K562 (cell line): Measurements from ENCODE around the gene TGFBR1. TPM values are rescaled to one million over a fixed set of nuclear protein-coding genes. Genes with fewer than 3 reads are reported as not detected.

Experiments used
- GATAD2B ChIP-seq: fragments of 450-650 bp; IDR thresholded peaks from 2 replicates; pipeline ENCODE4 v1.6.1; 2017; ENCODE audit warnings: mild to moderate bottlenecking, borderline replicate concordance
- GTF2E2 ChIP-seq: fragments of 200-800 bp; sonication (Bioruptor generic); IDR thresholded peaks from 2 replicates; pipeline ENCODE4 v1.6.1; 2016; ENCODE audit warnings: missing genetic modification characterization, missing compliant biosample characterization
- HDAC6 ChIP-seq: IDR thresholded peaks from 2 replicates; pipeline ENCODE4 v1.6.1; 2012; ENCODE audit warnings: low read depth, mild to moderate bottlenecking, control low read depth, inconsistent platforms, low read length, moderate library complexity
- HSF4 ChIP-seq: fragments of 250-450 bp; sonication (Bioruptor Pico); IDR thresholded peaks from 2 replicates; pipeline ENCODE4 v2.1.2; 2022; ENCODE audit warnings: mild to moderate bottlenecking, moderate library complexity, borderline replicate concordance
- KLF10 ChIP-seq: fragments of 250-450 bp; sonication (Bioruptor Pico); IDR thresholded peaks from 2 replicates; pipeline ENCODE4 v1.6.1; 2021; ENCODE audit warnings: matching md5 sums
- KLF16 ChIP-seq: IDR thresholded peaks from 2 replicates; pipeline ENCODE4 v1.6.1; 2016; ENCODE audit warnings: antibody characterized with exemption
- MTA1 ChIP-seq: fragments of 450-650 bp; IDR thresholded peaks from 2 replicates; pipeline ENCODE4 v1.6.1; 2017; ENCODE audit warnings: borderline replicate concordance
- MYNN ChIP-seq, 2 experiments: sonication (generic); formaldehyde crosslinking in 1 of 2; IDR thresholded peaks; 2 replicates each; pipeline versions ENCODE4 v1.5.0 to v1.6.1; 2016 to 2020; ENCODE audit warnings: antibody characterized with exemption in 1 of 2, missing genetic modification reagents in 1 of 2
- NFRKB ChIP-seq: fragments of 450-650 bp; IDR thresholded peaks from 2 replicates; pipeline ENCODE4 v1.6.1; 2016; ENCODE audit warnings: low read depth
- POLR3G ChIP-seq: IDR thresholded peaks from 2 replicates; pipeline ENCODE4 v1.6.1; 2011; ENCODE audit not compliant: insufficient read length, insufficient replicate concordance; ENCODE audit errors: extremely low read depth
- PURB ChIP-seq: sonication (generic); formaldehyde crosslinking; IDR thresholded peaks from 2 replicates; pipeline ENCODE4 v1.9.0; 2021; ENCODE audit warnings: low read depth, mild to moderate bottlenecking, missing genetic modification reagents
- RCOR1 ChIP-seq, 2 experiments: IDR thresholded peaks; 2 replicates each; pipeline ENCODE4 v1.6.1; 2012; ENCODE audit warnings: low read depth in 2 of 2, low read length in 2 of 2, borderline replicate concordance in 1 of 2, improper control_type of control experiment in 1 of 2
- SMAD2 ChIP-seq: fragments of 150-350 bp; IDR thresholded peaks from 2 replicates; pipeline ENCODE4 v1.6.1; 2014; ENCODE audit warnings: low read depth, mild to moderate bottlenecking, low read length
- ZNF124 ChIP-seq: sonication (generic); formaldehyde crosslinking; IDR thresholded peaks from 2 replicates; pipeline ENCODE4 v1.8.1; 2022; ENCODE audit warnings: missing genetic modification reagents
- ZNF354B ChIP-seq: fragments of 250-450 bp; sonication (Bioruptor Pico); IDR thresholded peaks from 2 replicates; pipeline ENCODE4 v1.4.0; 2020
- polyA plus RNA-seq, 8 experiments: library from polyadenylated mRNA; depleted of rRNA in 4 of 8; stranded (reverse) in 5 of 8; unstranded in 3 of 8; fragments of >200 nt; fragmentation: Nextera tagmentation in 2 of 8; fragmentation: Illumina TruSeq in 1 of 8; extraction: Ambion mirVana in 2 of 8; extraction: Trizol in 1 of 8; gene quantifications; 2 replicates each; pipeline versions ENCODE4 v1.2.1 to v1.2.3, GENCODE V29; 2011 to 2014; ENCODE audit warnings: inconsistent platforms in 1 of 8, missing spikeins in 1 of 8
- total RNA-seq, 7 experiments: library from RNA; depleted of rRNA in 6 of 7; stranded (reverse); fragments of >200 nt in 6 of 7; fragmentation: Illumina TruSeq in 2 of 7; extraction: Trizol in 2 of 7; gene quantifications; 2 replicates each; pipeline versions ENCODE4 v1.2.1 to v1.2.3, GENCODE V29; 2011 to 2021; ENCODE audit warnings: low replicate concordance in 1 of 7
- TF ChIP-seq, protein P1 (sequence below): fragments of 250-450 bp; sonication (Bioruptor Pico); IDR thresholded peaks from 2 replicates; pipeline ENCODE4 v1.5.0; 2020; ENCODE audit warnings: mild to moderate bottlenecking, borderline replicate concordance
- TF ChIP-seq, protein P2 (sequence below), 3 experiments: fragments of 200-800 bp in 1 of 3; fragments of 250-450 bp in 1 of 3; fragments of 450-650 bp in 1 of 3; sonication (Bioruptor Pico) in 1 of 3; sonication (Bioruptor generic) in 1 of 3; formaldehyde crosslinking in 1 of 3; IDR thresholded peaks; 2 replicates each; pipeline versions ENCODE4 v1.6.1 to v1.8.0; 2016 to 2022; ENCODE audit warnings: mild to moderate bottlenecking in 2 of 3, missing genetic modification characterization in 2 of 3, missing compliant biosample characterization in 1 of 3, moderate library complexity in 1 of 3
- TF ChIP-seq, protein P3 (sequence below): IDR thresholded peaks from 2 replicates; pipeline ENCODE4 v1.6.1; 2016; ENCODE audit warnings: missing genetic modification characterization, missing compliant biosample characterization
- TF ChIP-seq, protein P4 (sequence below): fragments of 450-650 bp; formaldehyde crosslinking; IDR thresholded peaks from 2 replicates; pipeline ENCODE4 v1.4.0; 2022; ENCODE audit warnings: mild to moderate bottlenecking, moderate library complexity

Gene TGFBR1
- total and polyA plus RNA-seq, 9 of the 15 experiments (the other 6 are each of a cell fraction or from before 2014, with no cell fraction given): 15.5 to 62.4 (median 42.7) TPM

DNA sequence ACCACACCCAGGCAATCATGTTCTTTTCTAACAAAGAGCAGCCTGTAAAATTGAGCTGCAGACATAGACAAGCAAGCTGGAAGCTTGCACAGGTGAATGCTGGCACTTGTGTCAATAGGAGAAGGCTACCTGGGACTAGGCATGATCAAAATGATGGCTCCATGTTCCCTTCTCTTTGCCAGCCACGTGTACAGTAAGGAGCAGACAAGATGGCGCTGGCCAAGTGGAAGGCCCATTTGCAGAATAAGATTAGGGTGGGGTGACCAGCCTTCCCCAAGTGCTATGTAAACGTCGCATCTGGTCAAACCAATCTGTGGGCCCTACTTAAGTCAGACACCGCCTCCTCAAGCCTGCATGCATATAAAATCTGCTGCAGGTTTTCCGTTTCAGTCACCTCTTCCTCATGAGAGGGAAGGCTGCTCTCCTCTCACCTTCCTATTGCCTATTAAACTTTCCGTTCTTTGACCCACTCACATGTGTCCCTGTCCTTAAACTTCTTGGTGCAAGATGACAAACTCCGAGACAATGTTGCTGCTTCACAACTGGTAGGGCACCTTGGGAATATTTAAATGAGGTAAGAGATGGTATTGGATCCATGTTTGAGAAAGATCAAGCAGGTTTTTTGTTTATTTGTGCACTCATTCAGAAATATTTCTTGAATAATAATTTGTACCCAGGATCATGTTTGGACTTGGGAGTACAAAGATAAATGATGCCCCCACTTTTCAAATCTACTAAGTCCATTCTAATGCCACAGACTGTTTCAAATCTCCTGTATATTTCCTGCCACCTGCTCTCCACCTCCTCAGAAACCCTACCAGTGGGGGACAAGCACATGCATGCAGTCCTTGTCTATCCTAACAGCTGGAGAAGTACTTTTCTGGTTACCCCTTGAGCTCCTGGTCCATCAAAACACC lies 30.7 kb upstream of the TGFBR1 start (continued):
- TF ChIP-seq, protein P1, sequence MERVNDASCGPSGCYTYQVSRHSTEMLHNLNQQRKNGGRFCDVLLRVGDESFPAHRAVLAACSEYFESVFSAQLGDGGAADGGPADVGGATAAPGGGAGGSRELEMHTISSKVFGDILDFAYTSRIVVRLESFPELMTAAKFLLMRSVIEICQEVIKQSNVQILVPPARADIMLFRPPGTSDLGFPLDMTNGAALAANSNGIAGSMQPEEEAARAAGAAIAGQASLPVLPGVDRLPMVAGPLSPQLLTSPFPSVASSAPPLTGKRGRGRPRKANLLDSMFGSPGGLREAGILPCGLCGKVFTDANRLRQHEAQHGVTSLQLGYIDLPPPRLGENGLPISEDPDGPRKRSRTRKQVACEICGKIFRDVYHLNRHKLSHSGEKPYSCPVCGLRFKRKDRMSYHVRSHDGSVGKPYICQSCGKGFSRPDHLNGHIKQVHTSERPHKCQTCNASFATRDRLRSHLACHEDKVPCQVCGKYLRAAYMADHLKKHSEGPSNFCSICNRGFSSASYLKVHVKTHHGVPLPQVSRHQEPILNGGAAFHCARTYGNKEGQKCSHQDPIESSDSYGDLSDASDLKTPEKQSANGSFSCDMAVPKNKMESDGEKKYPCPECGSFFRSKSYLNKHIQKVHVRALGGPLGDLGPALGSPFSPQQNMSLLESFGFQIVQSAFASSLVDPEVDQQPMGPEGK (CRISPR knock-in tag): no peak
- TF ChIP-seq HSF4 (CRISPR knock-in tag) (peak; percentile 88; the same call in 1 of the 2 replicates), GATAD2B (no peak), KLF16 (no peak), KLF10 (CRISPR knock-in tag) (no peak), HDAC6 (no peak), RCOR1 (IDR thresholded peaks at IDR 0.05; ENCODE audit: borderline replicate concordance in 1 of 2, low read depth in 2 of 2, low read length in 2 of 2) (0 out of 4 replicates have a peak, but pooled peaks of 1 of the 2 experiments have one; percentile 36), POLR3G (no peak), ZNF124 (CRISPR knock-in tag) (no peak), PURB (CRISPR knock-in tag) (no peak), SMAD2 (no peak), MYNN (IDR thresholded peaks at IDR 0.05) (0 out of 2 replicates have a peak, but pooled peaks have one; percentile 28), MYNN (CRISPR knock-in tag; IDR thresholded peaks at IDR 0.05) (no peak), ZNF354B (CRISPR knock-in tag) (0 out of 2 replicates have a peak, but pooled peaks have one; percentile 4), GTF2E2 (tag) (peak; percentile 89; the same call in 1 of the 2 replicates), NFRKB (peak; percentile 99), MTA1 (no peak)
- TF ChIP-seq, protein P2, sequence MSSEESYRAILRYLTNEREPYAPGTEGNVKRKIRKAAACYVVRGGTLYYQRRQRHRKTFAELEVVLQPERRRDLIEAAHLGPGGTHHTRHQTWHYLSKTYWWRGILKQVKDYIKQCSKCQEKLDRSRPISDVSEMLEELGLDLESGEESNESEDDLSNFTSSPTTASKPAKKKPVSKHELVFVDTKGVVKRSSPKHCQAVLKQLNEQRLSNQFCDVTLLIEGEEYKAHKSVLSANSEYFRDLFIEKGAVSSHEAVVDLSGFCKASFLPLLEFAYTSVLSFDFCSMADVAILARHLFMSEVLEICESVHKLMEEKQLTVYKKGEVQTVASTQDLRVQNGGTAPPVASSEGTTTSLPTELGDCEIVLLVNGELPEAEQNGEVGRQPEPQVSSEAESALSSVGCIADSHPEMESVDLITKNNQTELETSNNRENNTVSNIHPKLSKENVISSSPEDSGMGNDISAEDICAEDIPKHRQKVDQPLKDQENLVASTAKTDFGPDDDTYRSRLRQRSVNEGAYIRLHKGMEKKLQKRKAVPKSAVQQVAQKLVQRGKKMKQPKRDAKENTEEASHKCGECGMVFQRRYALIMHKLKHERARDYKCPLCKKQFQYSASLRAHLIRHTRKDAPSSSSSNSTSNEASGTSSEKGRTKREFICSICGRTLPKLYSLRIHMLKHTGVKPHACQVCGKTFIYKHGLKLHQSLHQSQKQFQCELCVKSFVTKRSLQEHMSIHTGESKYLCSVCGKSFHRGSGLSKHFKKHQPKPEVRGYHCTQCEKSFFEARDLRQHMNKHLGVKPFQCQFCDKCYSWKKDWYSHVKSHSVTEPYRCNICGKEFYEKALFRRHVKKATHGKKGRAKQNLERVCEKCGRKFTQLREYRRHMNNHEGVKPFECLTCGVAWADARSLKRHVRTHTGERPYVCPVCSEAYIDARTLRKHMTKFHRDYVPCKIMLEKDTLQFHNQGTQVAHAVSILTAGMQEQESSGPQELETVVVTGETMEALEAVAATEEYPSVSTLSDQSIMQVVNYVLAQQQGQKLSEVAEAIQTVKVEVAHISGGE (CRISPR knock-in tag; IDR thresholded peaks at IDR 0.05): peak in 1 of 3 experiments; percentile 39; a peak in 1 of 6 replicates
- TF ChIP-seq, protein P3, sequence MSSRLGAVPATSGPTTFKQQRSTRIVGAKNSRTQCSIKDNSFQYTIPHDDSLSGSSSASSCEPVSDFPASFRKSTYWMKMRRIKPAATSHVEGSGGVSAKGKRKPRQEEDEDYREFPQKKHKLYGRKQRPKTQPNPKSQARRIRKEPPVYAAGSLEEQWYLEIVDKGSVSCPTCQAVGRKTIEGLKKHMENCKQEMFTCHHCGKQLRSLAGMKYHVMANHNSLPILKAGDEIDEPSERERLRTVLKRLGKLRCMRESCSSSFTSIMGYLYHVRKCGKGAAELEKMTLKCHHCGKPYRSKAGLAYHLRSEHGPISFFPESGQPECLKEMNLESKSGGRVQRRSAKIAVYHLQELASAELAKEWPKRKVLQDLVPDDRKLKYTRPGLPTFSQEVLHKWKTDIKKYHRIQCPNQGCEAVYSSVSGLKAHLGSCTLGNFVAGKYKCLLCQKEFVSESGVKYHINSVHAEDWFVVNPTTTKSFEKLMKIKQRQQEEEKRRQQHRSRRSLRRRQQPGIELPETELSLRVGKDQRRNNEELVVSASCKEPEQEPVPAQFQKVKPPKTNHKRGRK: no peak
- TF ChIP-seq, protein P4, sequence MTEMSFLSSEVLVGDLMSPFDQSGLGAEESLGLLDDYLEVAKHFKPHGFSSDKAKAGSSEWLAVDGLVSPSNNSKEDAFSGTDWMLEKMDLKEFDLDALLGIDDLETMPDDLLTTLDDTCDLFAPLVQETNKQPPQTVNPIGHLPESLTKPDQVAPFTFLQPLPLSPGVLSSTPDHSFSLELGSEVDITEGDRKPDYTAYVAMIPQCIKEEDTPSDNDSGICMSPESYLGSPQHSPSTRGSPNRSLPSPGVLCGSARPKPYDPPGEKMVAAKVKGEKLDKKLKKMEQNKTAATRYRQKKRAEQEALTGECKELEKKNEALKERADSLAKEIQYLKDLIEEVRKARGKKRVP (CRISPR knock-in tag): peak; percentile 72
